ENCODE results near the gene DENND6A.

DENND6A gene

GRCh38 chr3:57658536-57658935, 34.3 kb downstream of the DENND6A start:
- no peak overlapping the region for H3K27ac ChIP-seq
- TF ChIP-seq, protein P1, sequence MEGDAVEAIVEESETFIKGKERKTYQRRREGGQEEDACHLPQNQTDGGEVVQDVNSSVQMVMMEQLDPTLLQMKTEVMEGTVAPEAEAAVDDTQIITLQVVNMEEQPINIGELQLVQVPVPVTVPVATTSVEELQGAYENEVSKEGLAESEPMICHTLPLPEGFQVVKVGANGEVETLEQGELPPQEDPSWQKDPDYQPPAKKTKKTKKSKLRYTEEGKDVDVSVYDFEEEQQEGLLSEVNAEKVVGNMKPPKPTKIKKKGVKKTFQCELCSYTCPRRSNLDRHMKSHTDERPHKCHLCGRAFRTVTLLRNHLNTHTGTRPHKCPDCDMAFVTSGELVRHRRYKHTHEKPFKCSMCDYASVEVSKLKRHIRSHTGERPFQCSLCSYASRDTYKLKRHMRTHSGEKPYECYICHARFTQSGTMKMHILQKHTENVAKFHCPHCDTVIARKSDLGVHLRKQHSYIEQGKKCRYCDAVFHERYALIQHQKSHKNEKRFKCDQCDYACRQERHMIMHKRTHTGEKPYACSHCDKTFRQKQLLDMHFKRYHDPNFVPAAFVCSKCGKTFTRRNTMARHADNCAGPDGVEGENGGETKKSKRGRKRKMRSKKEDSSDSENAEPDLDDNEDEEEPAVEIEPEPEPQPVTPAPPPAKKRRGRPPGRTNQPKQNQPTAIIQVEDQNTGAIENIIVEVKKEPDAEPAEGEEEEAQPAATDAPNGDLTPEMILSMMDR (conservative IDR thresholded peaks at IDR 0.05) = no peak
- TF ChIP-seq ZFX (IDR thresholded peaks at IDR 0.05) = no peak

DNA sequence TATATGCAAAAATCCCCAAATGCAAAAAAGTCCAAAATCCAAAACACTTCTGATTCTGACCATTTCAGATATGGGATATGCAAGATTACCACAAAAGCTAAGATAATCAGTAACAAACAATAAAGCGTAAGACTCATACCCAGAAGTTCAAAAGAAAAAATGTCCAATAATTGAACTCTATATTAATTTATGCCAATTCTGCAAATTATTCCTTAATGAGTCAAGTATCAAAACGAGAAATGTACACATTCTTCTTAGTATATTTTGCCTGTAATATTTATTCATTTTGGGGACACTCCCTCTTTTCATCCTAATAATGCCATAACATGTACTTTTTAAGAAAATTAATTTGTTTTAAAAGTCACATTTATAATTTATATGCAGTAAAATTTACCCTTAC, 37.1 kb downstream of the DENND6A start:
- no peak for TF ChIP-seq ZFX (IDR thresholded peaks at IDR 0.05)
- TF ChIP-seq, protein P1 (conservative IDR thresholded peaks at IDR 0.05) = no peak
- no peak overlapping the region for H3K27ac ChIP-seq

DNA sequence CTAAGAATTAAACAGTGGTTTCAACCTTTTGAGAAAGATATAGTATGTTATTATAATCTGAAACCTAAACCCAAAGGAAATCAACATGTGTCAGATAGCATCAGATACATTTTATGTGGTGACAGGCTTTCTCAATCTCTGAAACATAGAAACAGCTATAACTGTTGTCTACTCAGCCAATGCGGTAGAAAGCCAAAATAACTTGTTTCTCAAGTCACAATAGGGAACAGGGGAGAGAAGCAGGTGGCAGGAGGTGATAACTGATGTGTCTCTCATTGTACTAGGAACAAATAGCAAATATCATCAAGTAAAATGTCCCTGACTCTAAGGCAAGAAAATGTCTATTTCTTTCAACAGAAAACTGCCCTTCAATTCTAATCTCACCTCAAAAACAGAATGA, 38.6 kb downstream of the DENND6A start:
- TF ChIP-seq, protein P1 (conservative IDR thresholded peaks at IDR 0.05) = no peak
- no peak for TF ChIP-seq ZFX (IDR thresholded peaks at IDR 0.05)
- H3K27ac ChIP-seq = no peak overlapping the region

GRCh38 chr3:57652203-57652602, 40.7 kb downstream of the DENND6A start:
- H3K27ac ChIP-seq = no peak overlapping the region
- no peak for TF ChIP-seq ZFX (IDR thresholded peaks at IDR 0.05)
- TF ChIP-seq, protein P1 (conservative IDR thresholded peaks at IDR 0.05) = no peak

GRCh38 chr3:57647292-57647940, 45.5 kb downstream of the DENND6A start:
- TF ChIP-seq, protein P1 (conservative IDR thresholded peaks at IDR 0.05) = no peak
- no peak for TF ChIP-seq ZFX (IDR thresholded peaks at IDR 0.05)
- no peak overlapping the region for H3K27ac ChIP-seq

- no peak for TF ChIP-seq ZFX (IDR thresholded peaks at IDR 0.05)
- TF ChIP-seq, protein P1 (conservative IDR thresholded peaks at IDR 0.05) = no peak; the same call in 1 of the 2 replicates
These were observed 46.2 kb downstream of the DENND6A start for GRCh38 chr3:57646723-57647122.

GRCh38 chr3:57644740-57645139, 48.1 kb downstream of the DENND6A start:
- H3K27ac ChIP-seq = no peak overlapping the region
- no peak for TF ChIP-seq ZFX (IDR thresholded peaks at IDR 0.05)
- TF ChIP-seq, protein P1 (conservative IDR thresholded peaks at IDR 0.05) = no peak

More at GRCh38 chr3:57646723-57647122, 46.2 kb downstream of the DENND6A start:
- no peak overlapping the region for H3K27ac ChIP-seq
